DND-41 (cell line): ENCODE measurements around the gene TBC1D1.

Experiments used
- EZH2 ChIP-seq: IDR thresholded peaks from 3 replicates; pipeline ENCODE4 v1.6.1; 2012; ENCODE audit warnings: borderline replicate concordance, low read depth, mild to moderate bottlenecking, moderate library complexity, low read length, inconsistent platforms; ENCODE audit not compliant: severe bottlenecking
- TF ChIP-seq, protein P1 (sequence below): IDR thresholded peaks from 2 replicates; pipeline ENCODE4 v1.5.1; 2012; ENCODE audit warnings: borderline replicate concordance, low read length, moderate library complexity, mild to moderate bottlenecking; ENCODE audit not compliant: poor library complexity, severe bottlenecking; ENCODE audit errors: extremely low read depth

DNA sequence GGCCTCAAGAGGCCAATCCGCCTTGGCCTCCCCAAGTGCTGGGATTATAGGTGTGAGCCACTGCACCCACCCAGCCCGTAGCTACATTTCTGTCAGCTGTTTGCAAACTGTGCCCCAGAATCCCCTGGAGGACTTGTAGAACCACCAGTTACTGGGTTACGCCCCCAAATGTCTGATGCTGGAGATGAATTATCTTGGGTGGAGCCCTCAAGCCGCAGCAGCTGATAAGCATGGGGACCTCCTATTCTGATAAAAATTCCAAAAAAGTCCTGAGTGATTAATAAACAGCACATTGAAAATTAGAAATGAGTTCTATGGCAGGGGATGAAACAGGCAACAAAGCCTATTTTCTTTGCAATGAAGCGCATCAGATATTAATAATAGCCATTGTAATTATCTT, 174.3 kb downstream of the TBC1D1 start:
- TF ChIP-seq, protein P1, sequence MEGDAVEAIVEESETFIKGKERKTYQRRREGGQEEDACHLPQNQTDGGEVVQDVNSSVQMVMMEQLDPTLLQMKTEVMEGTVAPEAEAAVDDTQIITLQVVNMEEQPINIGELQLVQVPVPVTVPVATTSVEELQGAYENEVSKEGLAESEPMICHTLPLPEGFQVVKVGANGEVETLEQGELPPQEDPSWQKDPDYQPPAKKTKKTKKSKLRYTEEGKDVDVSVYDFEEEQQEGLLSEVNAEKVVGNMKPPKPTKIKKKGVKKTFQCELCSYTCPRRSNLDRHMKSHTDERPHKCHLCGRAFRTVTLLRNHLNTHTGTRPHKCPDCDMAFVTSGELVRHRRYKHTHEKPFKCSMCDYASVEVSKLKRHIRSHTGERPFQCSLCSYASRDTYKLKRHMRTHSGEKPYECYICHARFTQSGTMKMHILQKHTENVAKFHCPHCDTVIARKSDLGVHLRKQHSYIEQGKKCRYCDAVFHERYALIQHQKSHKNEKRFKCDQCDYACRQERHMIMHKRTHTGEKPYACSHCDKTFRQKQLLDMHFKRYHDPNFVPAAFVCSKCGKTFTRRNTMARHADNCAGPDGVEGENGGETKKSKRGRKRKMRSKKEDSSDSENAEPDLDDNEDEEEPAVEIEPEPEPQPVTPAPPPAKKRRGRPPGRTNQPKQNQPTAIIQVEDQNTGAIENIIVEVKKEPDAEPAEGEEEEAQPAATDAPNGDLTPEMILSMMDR: no peak
- no peak for TF ChIP-seq EZH2
